ENCODE data around the gene RASA4.
"Not testable (repeated sequence)": the region's sequence is repeated elsewhere in the genome, so short reads cannot be mapped to it uniquely, and the experiment has no call there.

The RASA4 gene

DNA sequence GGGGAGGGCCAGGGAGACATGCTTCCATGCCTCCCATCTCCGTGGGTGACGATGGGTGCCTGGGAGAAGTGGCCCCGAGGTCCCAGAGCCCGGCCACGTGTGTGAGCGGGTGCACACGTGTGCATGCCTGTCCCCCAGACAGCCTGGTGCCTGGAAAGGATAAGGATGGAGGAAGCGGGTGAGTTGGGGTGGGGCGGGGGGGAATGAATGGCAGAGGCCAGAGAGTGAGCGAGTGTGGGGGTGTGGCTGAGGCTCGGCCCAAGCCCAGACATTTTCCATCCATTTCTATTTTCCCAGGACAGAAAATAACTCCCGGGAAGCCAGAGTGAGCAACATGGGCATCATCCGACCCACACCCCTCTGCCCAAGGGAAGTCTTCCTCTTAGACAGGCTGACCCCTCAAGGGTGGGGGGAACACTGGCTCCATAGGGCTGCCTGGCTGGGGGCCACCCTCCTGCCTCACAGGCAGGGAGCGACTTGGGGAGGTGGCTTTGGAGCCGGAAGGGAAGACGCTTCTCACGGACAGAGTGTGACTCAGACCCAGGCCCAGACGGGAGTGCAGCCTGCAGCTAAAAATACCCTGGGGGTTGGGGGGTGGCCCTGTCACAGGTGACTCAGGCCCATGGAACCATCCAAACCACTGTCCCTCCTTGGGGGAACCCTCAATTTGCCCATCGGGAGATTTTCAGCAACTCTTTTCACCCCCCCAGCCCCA is 12.0 kb downstream of the RASA4 start:
- not testable (repeated sequence) for DNase-seq (ENCODE audit: low read depth)

DNA sequence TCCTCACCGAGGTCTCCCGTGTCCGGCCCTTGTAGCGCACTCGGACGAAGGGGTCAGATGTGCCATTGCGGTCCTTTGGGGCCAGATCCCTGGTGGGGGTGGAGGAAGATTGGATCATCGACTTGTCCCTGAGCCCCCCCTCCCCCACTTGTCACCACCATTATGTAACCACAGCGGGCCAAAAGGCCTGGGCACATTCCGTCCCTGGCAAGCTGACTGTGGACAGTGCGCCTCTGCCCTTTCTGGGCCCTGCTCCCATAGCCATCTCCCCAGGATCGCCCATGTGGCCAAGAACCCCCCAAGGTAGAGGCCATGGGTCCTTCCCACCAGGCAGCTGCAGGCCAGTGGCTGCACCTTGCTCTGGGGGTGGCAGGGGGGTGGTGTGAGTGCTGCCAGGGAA is 14.2 kb downstream of the RASA4 start:
- DNase-seq (ENCODE audit: low read depth): not testable (repeated sequence)

GRCh38 chr7:102599699-102600098 is 16.9 kb downstream of the RASA4 start:
- DNase-seq (ENCODE audit: low read depth): not testable (repeated sequence)

- not testable (repeated sequence) for DNase-seq (ENCODE audit: low read depth)
These were observed 20.5 kb downstream of the RASA4 start for GRCh38 chr7:102596036-102596435.

DNA sequence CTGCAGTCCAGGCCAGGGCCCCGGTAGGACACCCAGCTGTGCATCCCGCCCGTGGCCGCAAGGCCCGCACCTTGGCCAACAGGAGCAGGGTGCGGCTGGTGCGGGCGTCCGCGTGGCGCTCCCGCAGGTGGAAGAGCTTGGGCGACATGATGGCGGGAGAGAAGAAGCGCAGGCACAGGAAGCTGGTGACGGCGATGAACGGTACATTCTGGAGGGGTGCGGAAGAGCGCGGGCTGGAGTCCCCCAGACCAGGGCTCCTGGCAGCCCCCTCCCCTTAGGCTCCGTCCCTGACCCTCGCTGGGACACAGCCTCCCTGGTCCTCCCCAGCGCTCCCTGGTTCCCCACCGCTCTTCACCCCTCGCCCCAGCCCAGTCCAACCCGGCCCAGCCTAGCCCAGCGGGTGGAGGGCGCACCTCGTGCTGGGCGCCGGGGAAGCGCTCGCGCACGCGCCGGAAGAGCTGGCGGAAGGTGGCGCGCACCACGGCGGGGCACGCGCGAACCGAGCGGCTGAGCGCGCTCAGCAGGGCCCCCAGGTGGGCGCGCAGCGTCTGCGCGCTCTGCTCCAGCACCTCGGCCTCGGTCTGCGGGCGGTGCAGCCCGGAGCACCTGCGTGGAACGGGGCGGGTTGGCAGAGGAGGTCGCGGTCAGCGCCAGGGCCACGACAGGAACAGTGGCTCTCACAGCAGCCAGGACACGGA is 22.8 kb downstream of the RASA4 start:
- not testable (repeated sequence) for DNase-seq (ENCODE audit: low read depth)

GRCh38 chr7:102592477-102593019 is 24.0 kb downstream of the RASA4 start:
- DNase-seq (ENCODE audit: low read depth): not testable (repeated sequence)

- not testable (repeated sequence) for DNase-seq (ENCODE audit: low read depth)
These were observed 26.7 kb downstream of the RASA4 start for GRCh38 chr7:102589857-102590256.

DNA sequence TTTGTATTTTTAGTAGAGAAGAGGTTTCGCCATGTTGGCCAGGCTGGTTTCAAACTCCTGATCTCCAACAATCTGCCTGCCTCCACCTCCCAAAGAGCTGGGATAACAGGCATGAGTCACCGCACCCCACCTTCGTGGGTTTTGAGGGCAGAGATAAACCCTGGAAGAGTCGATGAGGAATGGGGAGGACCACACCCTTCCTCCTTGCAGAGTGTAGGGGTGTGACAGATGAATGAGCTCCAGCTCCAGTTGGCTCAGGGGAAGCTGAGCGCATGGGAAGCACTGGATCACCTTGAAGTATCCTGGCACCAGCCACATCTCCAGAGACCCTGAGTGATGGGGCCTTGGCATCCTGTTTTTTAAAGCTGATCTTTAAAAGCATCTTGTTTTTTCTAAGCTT is 33.1 kb downstream of the RASA4 start:
- not testable (repeated sequence) for DNase-seq (ENCODE audit: low read depth)

DNA sequence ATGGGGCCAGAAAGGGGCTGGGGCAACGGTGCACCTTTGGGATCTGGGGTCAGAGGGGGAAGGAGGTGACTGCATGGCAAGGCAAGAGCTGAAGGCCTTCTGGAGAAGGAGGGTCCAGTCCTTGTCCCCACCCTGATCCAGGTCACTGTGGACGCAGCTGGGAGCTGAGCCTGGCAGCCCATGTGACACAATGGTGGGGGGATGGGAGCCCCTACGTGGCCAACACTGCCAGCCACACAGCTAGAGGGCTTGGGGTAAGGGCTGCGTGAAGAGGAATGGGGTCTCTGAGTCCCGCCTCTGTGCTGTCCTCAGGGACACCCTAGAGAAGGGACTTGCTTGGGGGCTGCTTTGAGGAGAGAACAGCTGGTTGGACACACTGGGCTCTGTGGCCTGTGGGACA is 34.8 kb downstream of the RASA4 start:
- not testable (repeated sequence) for DNase-seq (ENCODE audit: low read depth)

GRCh38 chr7:102578486-102578885 is 38.1 kb downstream of the RASA4 start:
- DNase-seq (ENCODE audit: low read depth): not testable (repeated sequence)

- not testable (repeated sequence) for DNase-seq (ENCODE audit: low read depth)
These were observed 39.0 kb downstream of the RASA4 start for GRCh38 chr7:102577315-102578240.

DNA sequence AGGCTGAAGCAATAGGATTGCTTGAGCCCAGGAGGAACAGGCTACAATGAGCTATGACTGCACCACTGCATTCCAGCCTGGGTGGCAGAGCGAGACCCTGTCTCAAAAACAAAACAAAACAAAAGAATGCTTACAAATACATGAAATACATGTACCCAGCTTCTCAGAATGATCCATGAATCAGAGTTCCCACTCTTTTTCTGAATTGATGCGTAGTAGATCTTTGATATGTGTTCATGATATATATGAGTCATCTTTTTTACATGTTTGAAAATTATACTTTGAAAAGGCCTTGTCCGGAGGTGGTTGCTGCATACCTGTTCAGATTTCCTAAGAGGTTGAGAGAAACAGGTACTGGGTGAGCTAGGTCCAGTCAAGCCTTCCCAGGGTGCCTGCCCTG is 40.2 kb downstream of the RASA4 start:
- not testable (repeated sequence) for DNase-seq (ENCODE audit: low read depth)

- not testable (repeated sequence) for DNase-seq (ENCODE audit: low read depth)
These were observed 41.9 kb downstream of the RASA4 start for GRCh38 chr7:102574607-102575006.

DNA sequence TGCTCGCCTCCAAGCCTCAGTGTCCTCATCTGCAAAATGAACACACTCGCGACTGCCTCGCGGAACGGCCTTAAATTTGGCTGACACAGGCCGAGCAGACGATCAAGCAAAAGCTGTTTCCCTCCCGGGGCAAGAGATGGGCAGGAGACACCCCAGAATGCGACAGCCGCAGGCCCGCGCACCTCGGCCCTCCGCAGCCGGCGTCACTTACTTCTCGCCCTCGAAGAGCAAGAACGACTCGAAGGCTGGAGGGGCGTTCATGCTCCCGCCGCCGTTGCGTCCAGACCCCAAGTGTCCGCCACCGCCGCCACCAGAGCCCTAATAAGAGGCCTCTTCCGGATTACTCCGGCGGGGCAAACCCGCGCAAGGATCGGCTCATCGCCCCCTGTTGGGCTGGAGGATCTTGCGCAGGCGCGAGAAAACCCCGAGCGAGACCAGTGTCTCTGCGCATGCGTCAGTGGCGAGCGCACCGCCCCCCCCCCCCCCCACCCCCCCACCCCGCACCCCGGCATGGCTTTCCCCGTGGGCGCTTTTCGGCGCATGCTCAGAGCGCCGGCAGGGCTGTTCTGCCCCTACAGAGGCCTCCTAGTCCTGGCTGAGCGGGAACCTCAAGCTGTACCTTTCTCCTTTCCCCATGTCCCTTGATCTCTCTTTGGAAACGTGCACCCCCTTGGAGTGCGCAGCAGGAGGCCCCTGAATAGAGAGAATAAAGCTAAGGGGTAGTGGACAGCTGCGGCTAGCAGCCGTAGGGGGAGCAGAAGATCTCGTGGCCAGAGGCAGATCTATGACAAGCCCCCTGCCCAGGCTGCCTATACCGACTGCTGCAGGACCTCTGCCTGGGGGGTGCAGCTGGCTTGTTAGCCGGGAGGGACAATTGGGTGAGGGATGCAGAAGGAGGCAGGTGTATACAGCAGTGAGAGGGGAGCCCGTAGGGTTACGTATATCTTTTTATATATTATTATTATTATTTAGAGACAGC is 44.0 kb downstream of the RASA4 start, which contains the start of gene POLR2J3:
TSS of gene POLR2J3 (minus strand) at position 323 of the 979 bp plus-strand sequence. CDS start at position 261, 62 bp downstream.
- DNase-seq (ENCODE audit: low read depth): peak; percentile 47

DNA sequence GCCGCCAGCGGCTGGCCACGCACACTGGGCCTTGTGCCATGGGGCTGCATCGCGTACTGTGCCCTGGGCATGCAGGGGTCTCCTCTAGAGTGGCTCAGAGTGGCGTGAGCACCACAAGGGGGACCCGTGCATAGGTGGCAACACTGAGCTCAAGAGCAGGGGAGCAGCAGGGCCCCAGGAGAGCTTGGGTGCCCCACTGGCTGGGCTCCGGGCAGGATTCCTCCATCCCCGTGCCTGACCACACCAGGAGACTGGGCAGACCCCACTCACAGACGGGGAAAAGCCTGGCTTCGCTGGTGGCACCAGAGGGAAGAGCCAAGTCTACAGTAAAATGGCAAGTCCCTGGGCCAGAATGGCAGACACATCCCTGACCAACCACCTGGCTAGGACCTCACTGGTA is 47.9 kb downstream of the RASA4 start:
- not testable (repeated sequence) for DNase-seq (ENCODE audit: low read depth)

DNA sequence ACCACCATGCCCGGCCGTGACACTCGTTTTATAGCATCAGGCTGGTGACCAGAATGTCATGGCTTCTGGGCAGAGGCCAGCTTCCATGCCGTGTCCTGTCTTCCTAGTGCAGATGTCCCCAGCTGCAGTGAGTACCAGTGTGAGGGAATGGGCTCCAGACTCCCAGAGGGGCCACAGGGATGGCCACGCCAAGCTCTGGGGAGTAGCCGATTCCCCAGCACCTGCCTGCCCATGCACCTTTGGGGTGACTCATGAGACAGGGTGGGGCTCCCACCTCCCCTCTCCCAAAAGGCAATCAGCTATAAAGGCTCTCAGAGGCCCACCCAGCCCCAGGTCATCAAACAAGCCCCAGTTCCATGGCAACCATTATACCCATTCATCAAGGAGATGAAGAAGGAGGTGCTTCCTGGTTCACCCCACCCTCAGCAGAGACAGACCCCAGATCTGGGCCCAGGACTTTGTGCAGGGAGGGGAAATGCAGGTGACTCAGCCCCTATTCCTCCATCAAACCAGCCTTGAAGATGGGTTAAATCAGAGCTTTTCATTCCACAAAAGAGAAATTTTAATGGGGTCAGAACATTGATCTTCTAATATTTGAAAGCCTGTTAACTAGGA is 65.6 kb downstream of the RASA4 start, which contains the start of gene SPDYE2:
TSS of gene SPDYE2 (plus strand) at position 419 of the 615 bp plus-strand sequence. CDS start 2,030 bp downstream, outside the sequence.
- DNase-seq (ENCODE audit: low read depth): not testable (repeated sequence)

DNA sequence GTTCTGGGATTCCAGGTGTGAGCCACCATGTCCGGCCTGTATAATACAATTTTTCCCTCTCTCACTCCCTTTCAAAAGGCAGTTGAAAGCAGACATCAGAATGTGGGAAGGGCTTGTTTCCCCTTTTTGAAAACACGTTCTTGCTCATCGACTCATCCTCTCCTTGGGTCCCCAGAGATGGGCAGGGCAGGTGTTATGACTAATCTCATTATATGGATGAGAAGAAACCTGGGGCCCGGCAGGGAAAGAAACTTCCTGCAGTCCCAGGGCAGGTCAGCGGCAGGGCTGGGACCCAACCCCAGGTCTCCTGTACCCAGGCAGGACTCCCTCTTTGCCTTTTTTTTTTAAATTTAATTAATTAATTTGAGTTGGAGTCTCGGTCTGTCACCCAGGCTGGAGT is 70.2 kb downstream of the RASA4 start:
- not testable (repeated sequence) for DNase-seq (ENCODE audit: low read depth)

DNA sequence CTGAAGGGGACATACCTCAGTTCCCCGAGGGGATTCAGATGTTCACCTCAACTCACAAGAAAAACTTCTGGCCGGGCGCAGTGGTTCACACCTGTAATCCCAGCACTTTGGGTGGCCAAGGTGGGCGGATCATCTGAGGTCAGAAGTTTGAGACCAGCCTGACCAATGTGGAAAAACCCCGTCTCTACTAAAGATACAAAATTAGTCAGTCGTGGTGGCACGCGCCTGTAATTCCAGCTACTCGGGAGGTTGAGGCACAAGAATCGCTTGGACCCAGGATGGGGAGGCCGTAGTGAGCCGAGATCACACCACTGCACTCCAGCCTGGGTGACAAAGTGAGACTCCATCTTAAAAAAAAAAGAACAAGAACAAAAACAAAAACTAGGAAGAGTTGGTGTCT is 71.3 kb downstream of the RASA4 start:
- not testable (repeated sequence) for DNase-seq (ENCODE audit: low read depth)

DNA sequence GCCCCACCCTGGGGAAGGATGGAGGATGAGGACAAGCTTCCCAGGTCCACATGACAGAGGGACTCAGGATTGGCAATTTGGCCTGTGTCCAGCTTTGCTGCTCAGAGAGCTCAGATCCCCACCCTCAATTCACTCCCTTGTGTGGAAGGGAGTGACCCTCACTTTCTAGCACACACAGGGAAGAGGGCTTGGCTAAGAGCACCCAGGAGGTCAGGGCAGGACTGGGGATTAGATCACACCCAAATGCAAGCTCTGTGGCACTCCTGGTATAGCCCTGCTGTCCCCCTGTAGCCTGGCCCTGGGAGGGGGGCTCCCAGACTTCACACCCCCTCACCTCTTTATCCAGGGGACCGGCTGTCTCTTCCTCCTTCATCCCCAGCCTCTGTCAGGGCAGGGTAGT is 72.2 kb downstream of the RASA4 start:
- DNase-seq (ENCODE audit: low read depth): not testable (repeated sequence)

DNA sequence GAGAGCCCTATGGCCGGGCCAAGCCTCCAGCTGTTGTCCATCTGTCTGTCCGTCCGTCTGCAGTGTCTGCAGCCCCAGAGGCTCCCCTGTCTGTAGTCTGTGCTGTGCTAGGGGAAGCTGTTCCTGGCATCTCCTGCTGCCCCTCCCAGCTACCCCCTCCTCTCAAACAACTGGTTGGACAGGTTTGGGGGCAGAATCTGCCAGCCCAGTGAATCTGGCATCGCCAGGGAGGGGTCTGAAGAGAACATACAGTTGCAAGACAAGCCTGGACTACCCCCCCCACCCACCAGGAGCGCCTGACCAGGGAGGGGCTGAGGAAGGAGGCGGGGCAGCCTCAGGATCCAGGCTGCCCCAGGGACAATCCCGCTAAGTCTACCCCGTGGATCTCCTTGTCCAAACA is 73.0 kb downstream of the RASA4 start, which contains the start of gene UPK3BL2:
TSS of gene UPK3BL2 (minus strand) at position 101 of the 400 bp plus-strand sequence. CDS start at position 41, 60 bp downstream.
- not testable (repeated sequence) for DNase-seq (ENCODE audit: low read depth)
